ENCODE results near the gene HRCT1. TPM values are rescaled to one million over a fixed set of nuclear protein-coding genes. Genes with fewer than 3 reads are reported as not detected.

HRCT1 gene
- total RNA-seq (1 to 10 TPM in 5 of 9 donors, under 1 TPM in 2, not detected in 2; 0.35 to 5.9 (median 1.9) TPM), polyA plus RNA-seq (1 to 10 TPM in 2 of 3 donors, not detected in 1; 1.1 to 1.5 TPM)
- long read RNA-seq, donor 1, partial matches to known transcripts = 0 of 1 reads
- long read RNA-seq, donor 1, other reads (novel, unspliced or antisense) = 0 of 1 reads
- long read RNA-seq, donor 2 = 0 reads
- long read RNA-seq, donor 3, partial matches to known transcripts = 0 of 1 reads
- long read RNA-seq, donor 3, other reads (novel, unspliced or antisense) = 0 of 1 reads
- long read RNA-seq, donor 4 = 0 reads
- long read RNA-seq, donor 5, partial matches to known transcripts = 0 of 1 reads
- long read RNA-seq, donor 5, other reads (novel, unspliced or antisense) = 0 of 1 reads
- long read RNA-seq, donor 6 = 0 reads
- long read RNA-seq, donor 7 = 0 reads
- long read RNA-seq, donor 8, partial matches to known transcripts = 0 of 1 reads
- long read RNA-seq, donor 8, other reads (novel, unspliced or antisense) = 0 of 1 reads
- long read RNA-seq, donor 9 = 0 reads
- long read RNA-seq, donor 10 = 0 reads

- no peak within 1 kb of the TSS for H3K4me3 ChIP-seq
- H3K36me3 ChIP-seq (replicated peaks in 1 of 2) = no peaks in the 10 kb centered on the region
- no peaks in the 10 kb centered on the region for H3K27me3 ChIP-seq
- peak within 1 kb of the TSS in 4 of 5 donors; percentile 74 to 94 (median 82) for H3K27ac ChIP-seq
- no peaks in the 10 kb centered on the region for H3K9me3 ChIP-seq (replicated peaks in 1 of 3)
- intact Hi-C loops (cut with DNase I) = loop anchor here in 1 of 2 donors (5.0 kb wide), 1 partner anchor 41 kb away; no protein-coding TSS in a partner anchor
- WGBS, 4 donors = 58 to 65% (median 59%) methylated on average over 14 to 30 of the region's 30 CpGs
- peaks cover 29 to 49% of the 10 kb centered on the region in 2 donors for H3K4me1 ChIP-seq (replicated peaks in 1 of 2)
- peak; percentile 69 to 93 (median 88) for DNase-seq
- TF ChIP-seq POLR2A (IDR thresholded peaks at IDR 0.05) = peak in 1 of 2 donors; percentile 49
- no peak for TF ChIP-seq CTCF (IDR thresholded peaks at IDR 0.05)
Observed at GRCh38 chr9:35905912-35906679, at the start of gene HRCT1. HRCT1 (plus strand) TSS chr9:35906202; CDS start chr9:35906288, 86 bp downstream.

GRCh38 chr9:35856206-35856605 is 49.8 kb upstream of the HRCT1 start:
- no peaks in the 10 kb centered on the region for H3K4me1 ChIP-seq (replicated peaks in 1 of 2)
- H3K36me3 ChIP-seq (replicated peaks in 1 of 2) = no peaks in the 10 kb centered on the region
- H3K27ac ChIP-seq = no peak overlapping the region
- H3K27me3 ChIP-seq = no peaks in the 10 kb centered on the region
- H3K9me3 ChIP-seq (replicated peaks in 1 of 3) = no peaks in the 10 kb centered on the region
- TF ChIP-seq POLR2A (IDR thresholded peaks at IDR 0.05) = no peak
- no peak for TF ChIP-seq CTCF (IDR thresholded peaks at IDR 0.05)
- WGBS, 4 donors = 75 to 85% (median 79%) methylated on average over 3 of the region's 3 CpGs
- DNase-seq = no peak
- intact Hi-C loops (cut with DNase I) = no loop called here
- no peak overlapping the region for H3K4me3 ChIP-seq

GRCh38 chr9:35856882-35857281 is 49.1 kb upstream of the HRCT1 start:
- H3K4me3 ChIP-seq = no peak overlapping the region
- intact Hi-C loops (cut with DNase I) = no loop called here
- no peaks in the 10 kb centered on the region for H3K36me3 ChIP-seq (replicated peaks in 1 of 2)
- TF ChIP-seq POLR2A (IDR thresholded peaks at IDR 0.05) (no peak), CTCF (IDR thresholded peaks at IDR 0.05) (no peak)
- 84 to 91% (median 86%) methylated on average over 2 to 5 of the region's 5 CpGs for WGBS, 4 donors
- no peak overlapping the region for H3K27ac ChIP-seq
- no peaks in the 10 kb centered on the region for H3K27me3 ChIP-seq
- no peaks in the 10 kb centered on the region for H3K4me1 ChIP-seq (replicated peaks in 1 of 2)
- no peaks in the 10 kb centered on the region for H3K9me3 ChIP-seq (replicated peaks in 1 of 3)
- peak in 2 of 7 donors; percentile 15 to 43 for DNase-seq

GRCh38 chr9:35858458-35858857 is 47.5 kb upstream of the HRCT1 start:
- intact Hi-C loops (cut with DNase I) = no loop called here
- no peak for TF ChIP-seq POLR2A (IDR thresholded peaks at IDR 0.05)
- TF ChIP-seq CTCF (IDR thresholded peaks at IDR 0.05) = no peak
- DNase-seq = no peak
- Histone ChIP-seq H3K4me3 (no peak overlapping the region), H3K36me3 (replicated peaks in 1 of 2) (no peaks in the 10 kb centered on the region), H3K9me3 (replicated peaks in 1 of 3) (no peaks in the 10 kb centered on the region), H3K27me3 (no peaks in the 10 kb centered on the region), H3K4me1 (replicated peaks in 1 of 2) (no peaks in the 10 kb centered on the region), H3K27ac (no peak overlapping the region)
- 75 to 79% (median 76%) methylated on average over 5 of the region's 5 CpGs for WGBS, 4 donors

Data from adrenal gland (tissue), 19 donors.